ENCODE data around the gene ETV1.

DNA sequence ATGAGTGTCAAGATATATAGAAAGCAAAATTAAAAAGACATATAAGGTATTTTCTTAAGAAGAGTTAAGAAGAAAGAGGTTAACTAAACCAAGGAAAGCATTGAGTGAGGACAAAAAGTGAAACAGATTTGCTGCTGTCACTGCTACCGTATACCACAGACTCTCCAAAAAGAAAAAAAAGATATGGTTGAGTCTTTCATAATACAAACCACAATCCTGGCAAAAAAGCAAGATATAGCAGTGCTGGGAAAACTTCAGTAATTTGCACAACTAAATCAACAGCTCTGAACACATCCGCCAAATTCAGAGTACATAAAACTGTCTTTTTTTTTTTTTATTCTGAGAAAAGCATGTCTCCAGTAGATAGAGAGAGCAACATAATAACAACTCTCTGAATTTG lies 114.7 kb downstream of the ETV1 start:
- TF ChIP-seq, protein P1, sequence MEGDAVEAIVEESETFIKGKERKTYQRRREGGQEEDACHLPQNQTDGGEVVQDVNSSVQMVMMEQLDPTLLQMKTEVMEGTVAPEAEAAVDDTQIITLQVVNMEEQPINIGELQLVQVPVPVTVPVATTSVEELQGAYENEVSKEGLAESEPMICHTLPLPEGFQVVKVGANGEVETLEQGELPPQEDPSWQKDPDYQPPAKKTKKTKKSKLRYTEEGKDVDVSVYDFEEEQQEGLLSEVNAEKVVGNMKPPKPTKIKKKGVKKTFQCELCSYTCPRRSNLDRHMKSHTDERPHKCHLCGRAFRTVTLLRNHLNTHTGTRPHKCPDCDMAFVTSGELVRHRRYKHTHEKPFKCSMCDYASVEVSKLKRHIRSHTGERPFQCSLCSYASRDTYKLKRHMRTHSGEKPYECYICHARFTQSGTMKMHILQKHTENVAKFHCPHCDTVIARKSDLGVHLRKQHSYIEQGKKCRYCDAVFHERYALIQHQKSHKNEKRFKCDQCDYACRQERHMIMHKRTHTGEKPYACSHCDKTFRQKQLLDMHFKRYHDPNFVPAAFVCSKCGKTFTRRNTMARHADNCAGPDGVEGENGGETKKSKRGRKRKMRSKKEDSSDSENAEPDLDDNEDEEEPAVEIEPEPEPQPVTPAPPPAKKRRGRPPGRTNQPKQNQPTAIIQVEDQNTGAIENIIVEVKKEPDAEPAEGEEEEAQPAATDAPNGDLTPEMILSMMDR (IDR thresholded peaks at IDR 0.05): no peak
- no peak for TF ChIP-seq POLR2A (IDR thresholded peaks at IDR 0.05)
- TF ChIP-seq EP300 (IDR thresholded peaks at IDR 0.05): no peak

Data from upper lobe of left lung (tissue), 4 donors.